Tibial artery (tissue), 4 donors: ENCODE measurements around the gene SMC1A.
"Not testable (repeated sequence)": the region's sequence is repeated elsewhere in the genome, so short reads cannot be mapped to it uniquely, and the experiment has no call there.

Experiments
- DNase-seq, 2 donors: peaks; one replicate each; pipeline ENCODE4 v3.0.0-alpha.2; 2019
- H3K27ac ChIP-seq, 2 donors: fragments of 200-600 bp; sonication (generic) in 1 of 2; 1 replicate in 1 of 2; 2 replicates in 1 of 2; pipeline ENCODE4 v1.5.1; 2018 to 2019; ENCODE audit warnings: mild to moderate bottlenecking in 1 of 2
- H3K27me3 ChIP-seq, 2 donors: fragments of 200-600 bp; sonication (generic) in 1 of 2; one replicate each; pipeline versions ENCODE4 v1.5.1 to v1.6.0; 2016 to 2019
- H3K36me3 ChIP-seq, 3 donors: fragments of 200-600 bp; sonication (generic) in 2 of 3; one replicate each; pipeline ENCODE4 v1.5.1; 2016 to 2019; ENCODE audit warnings: mild to moderate bottlenecking in 2 of 3
- H3K4me1 ChIP-seq, 4 donors: fragments of 200-600 bp; sonication (generic) in 2 of 4; 1 replicate in 3 of 4; 2 replicates in 1 of 4; pipeline ENCODE4 v1.5.1; 2016 to 2019
- H3K4me3 ChIP-seq, 2 donors: fragments of 200-600 bp; sonication (generic) in 1 of 2; 1 replicate in 1 of 2; 2 replicates in 1 of 2; pipeline ENCODE4 v1.5.1; 2018 to 2019; ENCODE audit warnings: mild to moderate bottlenecking in 2 of 2
- H3K9me3 ChIP-seq, 3 donors: fragments of 200-600 bp; sonication (generic) in 1 of 3; one replicate each; pipeline ENCODE4 v1.5.1; 2016 to 2019
- intact Hi-C: fragments of 100-400 bp; cut with DNase I; formaldehyde crosslinking; loops from one replicate; pipeline ENCODE4 v1.15.0; 2023; ENCODE audit warnings: low total_unique reads
- TF ChIP-seq, protein P1 (sequence below), 2 experiments: fragments of 200-600 bp in 1 of 2; fragments of 450-650 bp in 1 of 2; IDR thresholded peaks; one replicate each; pipeline ENCODE4 v1.5.1; 2017 to 2019; ENCODE audit warnings: antibody characterized with exemption in 2 of 2, mild to moderate bottlenecking in 1 of 2, moderate library complexity in 1 of 2

The SMC1A gene

GRCh38 chrX:53376888-53377287 is 45.6 kb downstream of the SMC1A start:
- peaks cover 8 to 59% (median 34%) of the 10 kb centered on the region in 3 donors for H3K36me3 ChIP-seq
- intact Hi-C loops: no loop called here

DNA sequence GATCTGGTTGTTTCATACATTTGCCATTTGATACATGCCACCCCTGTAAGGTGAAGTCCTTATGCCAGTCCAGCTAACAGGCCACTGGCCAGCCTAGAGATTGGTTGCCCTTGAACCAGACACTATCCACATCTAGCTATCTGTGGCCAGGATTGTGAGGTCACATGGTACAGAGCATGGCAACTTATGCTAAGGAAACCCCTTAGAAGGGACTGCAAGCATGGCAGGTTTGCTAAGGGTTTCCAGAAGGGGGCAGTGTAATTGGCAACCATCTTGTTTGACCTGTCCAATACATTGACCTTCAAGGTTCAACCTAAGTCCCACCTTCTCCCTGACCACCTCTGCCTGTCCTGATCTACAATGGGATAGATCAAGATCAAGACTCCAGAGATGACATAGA is 47.5 kb downstream of the SMC1A start:
- intact Hi-C loops: no loop called here
- Histone ChIP-seq H3K9me3 (peaks cover 0 to 9% (median 0%) of the 10 kb centered on the region in 3 donors), H3K4me3 (no peak overlapping the region), H3K27me3 (no peaks in the 10 kb centered on the region), H3K27ac (no peak overlapping the region), H3K36me3 (peaks cover 0 to 39% (median 14%) of the 10 kb centered on the region in 3 donors), H3K4me1 (no peaks in the 10 kb centered on the region)
- no peak for DNase-seq
- TF ChIP-seq, protein P1, sequence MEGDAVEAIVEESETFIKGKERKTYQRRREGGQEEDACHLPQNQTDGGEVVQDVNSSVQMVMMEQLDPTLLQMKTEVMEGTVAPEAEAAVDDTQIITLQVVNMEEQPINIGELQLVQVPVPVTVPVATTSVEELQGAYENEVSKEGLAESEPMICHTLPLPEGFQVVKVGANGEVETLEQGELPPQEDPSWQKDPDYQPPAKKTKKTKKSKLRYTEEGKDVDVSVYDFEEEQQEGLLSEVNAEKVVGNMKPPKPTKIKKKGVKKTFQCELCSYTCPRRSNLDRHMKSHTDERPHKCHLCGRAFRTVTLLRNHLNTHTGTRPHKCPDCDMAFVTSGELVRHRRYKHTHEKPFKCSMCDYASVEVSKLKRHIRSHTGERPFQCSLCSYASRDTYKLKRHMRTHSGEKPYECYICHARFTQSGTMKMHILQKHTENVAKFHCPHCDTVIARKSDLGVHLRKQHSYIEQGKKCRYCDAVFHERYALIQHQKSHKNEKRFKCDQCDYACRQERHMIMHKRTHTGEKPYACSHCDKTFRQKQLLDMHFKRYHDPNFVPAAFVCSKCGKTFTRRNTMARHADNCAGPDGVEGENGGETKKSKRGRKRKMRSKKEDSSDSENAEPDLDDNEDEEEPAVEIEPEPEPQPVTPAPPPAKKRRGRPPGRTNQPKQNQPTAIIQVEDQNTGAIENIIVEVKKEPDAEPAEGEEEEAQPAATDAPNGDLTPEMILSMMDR (IDR thresholded peaks at IDR 0.05): no peak

More at GRCh38 chrX:53376888-53377287, 45.6 kb downstream of the SMC1A start:
- Histone ChIP-seq H3K4me3 (no peak overlapping the region), H3K27me3 (no peaks in the 10 kb centered on the region), H3K27ac (no peak overlapping the region), H3K9me3 (peaks cover 0 to 3% (median 0%) of the 10 kb centered on the region in 3 donors), H3K4me1 (no peaks in the 10 kb centered on the region)
- no peak for DNase-seq
- TF ChIP-seq, protein P1 (IDR thresholded peaks at IDR 0.05): no peak

DNA sequence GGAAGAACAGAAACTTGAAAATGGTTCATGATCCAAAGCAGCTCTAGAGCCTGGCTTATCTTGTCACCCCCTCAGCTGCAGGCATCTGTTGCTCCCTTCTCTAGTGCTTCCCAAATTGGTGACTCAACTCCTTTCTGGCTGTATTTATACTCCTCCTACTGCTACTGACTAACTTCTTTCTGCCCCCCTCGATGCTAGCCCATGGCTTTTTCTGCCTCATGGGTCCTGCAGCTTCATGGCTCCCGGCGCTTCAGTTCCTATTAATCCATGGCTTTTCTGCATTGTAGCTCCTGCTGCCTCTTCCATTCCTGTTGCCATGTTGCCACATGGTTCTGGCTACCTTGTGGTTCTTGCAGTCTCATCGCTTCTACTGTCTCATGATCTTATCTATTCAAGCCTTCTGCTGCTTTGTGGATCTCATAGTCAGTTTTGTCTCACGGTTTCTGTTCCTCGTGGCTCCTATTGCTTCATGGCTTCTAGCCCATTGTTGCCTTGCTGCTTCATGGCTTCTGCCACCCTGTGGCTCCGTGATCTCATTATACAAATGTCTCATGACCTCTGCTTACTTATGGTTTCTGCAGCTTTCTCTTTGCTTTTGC is 48.1 kb downstream of the SMC1A start:
- Histone ChIP-seq H3K4me1 (no peaks in the 10 kb centered on the region), H3K27me3 (no peaks in the 10 kb centered on the region), H3K9me3 (peaks cover 0 to 9% (median 5%) of the 10 kb centered on the region in 3 donors), H3K4me3 (no peak overlapping the region), H3K36me3 (peaks cover 0 to 33% (median 8%) of the 10 kb centered on the region in 3 donors), H3K27ac (no peak overlapping the region)
- TF ChIP-seq, protein P1 (IDR thresholded peaks at IDR 0.05): no peak
- no peak for DNase-seq
- intact Hi-C loops: no loop called here

- no peak for DNase-seq
- Histone ChIP-seq H3K27ac (no peak overlapping the region), H3K4me3 (no peak overlapping the region), H3K27me3 (no peaks in the 10 kb centered on the region), H3K4me1 (no peaks in the 10 kb centered on the region), H3K9me3 (peaks cover 0 to 16% (median 5%) of the 10 kb centered on the region in 3 donors), H3K36me3 (peaks cover 0 to 24% (median 0%) of the 10 kb centered on the region in 3 donors)
- TF ChIP-seq, protein P1 (IDR thresholded peaks at IDR 0.05): no peak
- intact Hi-C loops: no loop called here
Observed at GRCh38 chrX:53373307-53373706, 49.1 kb downstream of the SMC1A start.

DNA sequence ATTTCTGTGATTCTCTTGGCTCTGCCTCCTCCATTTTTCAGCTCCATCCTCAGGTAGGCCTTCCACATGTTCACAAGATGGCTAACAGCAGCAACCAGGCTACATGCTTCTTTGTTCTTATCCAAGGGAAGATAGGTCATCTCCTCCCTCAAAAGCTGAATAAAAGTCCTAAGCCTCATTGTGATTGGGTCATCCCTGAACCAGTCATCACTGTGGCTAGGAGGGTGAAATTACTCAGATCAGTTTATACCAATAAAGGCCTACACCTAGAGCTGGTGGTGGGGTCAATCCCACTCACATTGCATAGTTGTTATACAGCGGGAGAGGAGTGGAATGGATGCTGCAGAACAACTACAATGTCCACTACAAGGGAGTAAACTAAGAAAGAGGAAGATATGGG is 56.0 kb downstream of the SMC1A start:
- DNase-seq, H3K4me1 ChIP-seq, H3K27me3 ChIP-seq, H3K36me3 ChIP-seq, H3K27ac ChIP-seq, intact Hi-C loops, H3K4me3 ChIP-seq: not testable (repeated sequence)
- peaks cover 0 to 15% (median 5%) of the 10 kb centered on the region in 3 donors for H3K9me3 ChIP-seq

- Histone ChIP-seq H3K4me3 (no peak overlapping the region), H3K27ac (no peak overlapping the region), H3K36me3 (no peaks in the 10 kb centered on the region), H3K9me3 (no peaks in the 10 kb centered on the region), H3K4me1 (no peaks in the 10 kb centered on the region), H3K27me3 (no peaks in the 10 kb centered on the region)
- DNase-seq: no peak
- intact Hi-C loops: no loop called here
- TF ChIP-seq, protein P1 (IDR thresholded peaks at IDR 0.05): no peak
Observed at GRCh38 chrX:53362449-53362848, 60.0 kb downstream of the SMC1A start.
